Body of pancreas (tissue), 4 donors: ENCODE results near the gene ASTN1. TPM values are rescaled to one million over a fixed set of nuclear protein-coding genes. Genes with fewer than 3 reads are reported as not detected.

Source experiments
- ATAC-seq: fragments of 150-250 bp; one replicate; pipeline ENCODE4 v1.9.1; 2016
- DNase-seq, 4 donors: peaks; one replicate each; pipeline ENCODE4 v3.0.0-alpha.2; 2019
- H3K27ac ChIP-seq, 4 donors: fragments of 200-600 bp; sonication (generic); 1 replicate in 3 of 4; 2 replicates in 1 of 4; pipeline versions ENCODE4 v1.5.1 to v1.6.1; 2016 to 2019; ENCODE audit warnings: mild to moderate bottlenecking in 1 of 4, mixed read lengths in 1 of 4, moderate library complexity in 1 of 4
- H3K27me3 ChIP-seq, 2 donors: fragments of 200-600 bp; sonication (generic); one replicate each; pipeline ENCODE4 v1.6.0; 2016; ENCODE audit warnings: mild to moderate bottlenecking in 1 of 2
- H3K36me3 ChIP-seq, 2 donors: fragments of 200-600 bp; sonication (generic); replicated peaks in 1 of 2; 2 replicates each; pipeline ENCODE4 v1.5.1; 2016; ENCODE audit warnings: low read depth in 2 of 2; ENCODE audit not compliant: insufficient read depth in 1 of 2
- H3K4me1 ChIP-seq: fragments of 200-600 bp; sonication (generic); one replicate; pipeline ENCODE4 v1.6.0; 2016
- H3K4me3 ChIP-seq, 2 donors: fragments of 200-600 bp; sonication (generic); 1 replicate in 1 of 2; 2 replicates in 1 of 2; pipeline ENCODE4 v1.5.1; 2016 to 2019
- H3K9me3 ChIP-seq, 3 donors: fragments of 200-600 bp; sonication (generic); 1 replicate in 2 of 3; 2 replicates in 1 of 3; pipeline ENCODE4 v1.5.1; 2016
- POLR2A ChIP-seq, 3 donors: fragments of 450-650 bp; IDR thresholded peaks; one replicate each; pipeline ENCODE4 v1.6.1; 2016; ENCODE audit warnings: antibody characterized with exemption in 3 of 3, mild to moderate bottlenecking in 2 of 3
- WGBS, 2 donors: methylation state at CpG; one replicate each; pipeline ENCODE4 v1.1.5; 2017; 5-methylcytosine and 5-hydroxymethylcytosine counted together
- intact Hi-C: fragments of 100-400 bp; cut with DNase I; formaldehyde crosslinking; loops from one replicate; pipeline ENCODE4 v1.15.1; 2023
- total RNA-seq, 2 donors: library from RNA; depleted of rRNA; stranded (reverse); fragments of >200 nt; gene quantifications; one replicate each; pipeline ENCODE4 v1.1.0, GENCODE V29; 2016
- TF ChIP-seq, protein P1 (sequence below), 7 experiments: fragments of 450-650 bp in 4 of 7; fragments of 200-600 bp in 3 of 7; sonication (generic) in 3 of 7; IDR thresholded peaks; one replicate each; pipeline ENCODE4 v1.5.1; 2016 to 2019; ENCODE audit warnings: antibody characterized with exemption in 7 of 7

Gene ASTN1
- total RNA-seq, 2 donors from 2014 or later, result 0.66 to 0.78 TPM

DNA sequence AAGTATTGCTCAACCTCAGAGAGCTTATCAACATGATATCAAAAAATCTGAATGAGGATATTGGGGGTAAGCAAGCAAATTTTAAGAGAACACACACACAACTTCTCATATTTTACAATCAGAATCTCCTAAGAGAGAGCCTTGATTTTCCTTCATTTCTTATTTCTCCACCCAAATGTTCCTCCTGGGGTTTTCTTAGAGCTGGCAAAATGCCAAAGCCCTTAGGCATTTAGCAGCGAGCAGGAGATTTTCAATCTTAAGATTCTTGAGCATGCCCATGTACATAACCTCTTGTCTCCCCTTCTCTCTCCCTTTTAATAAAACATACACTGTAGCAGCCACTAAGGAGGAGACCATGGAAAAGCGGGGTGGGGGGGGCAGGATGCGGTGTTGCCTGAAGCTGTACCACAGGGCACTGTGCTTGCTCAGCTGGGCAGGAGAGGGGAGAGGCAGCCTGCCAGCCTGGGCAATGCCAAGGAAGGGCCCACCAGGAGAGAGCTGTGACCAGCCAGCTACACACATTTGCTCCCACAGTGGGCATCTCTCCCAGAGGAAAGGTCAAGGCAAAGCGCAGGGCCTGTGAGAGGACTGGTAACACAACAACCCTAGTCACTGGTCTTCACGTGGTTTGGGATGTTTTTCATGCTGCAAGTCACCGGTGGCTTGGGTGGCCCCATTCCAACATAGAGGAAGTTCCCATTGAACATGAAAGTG lies 10.6 kb upstream of the ASTN1 start:
- Histone ChIP-seq H3K36me3 (no peaks in the 10 kb centered on the region), H3K27ac (no peak overlapping the region), H3K4me3 (no peak overlapping the region), H3K27me3 (peaks cover 0 to 7% of the 10 kb centered on the region in 2 donors), H3K4me1 (peaks cover 14% of the 10 kb centered on the region), H3K9me3 (no peaks in the 10 kb centered on the region)
- DNase-seq (no peak), ATAC-seq (no peak)
- intact Hi-C loops, result no loop called here
- TF ChIP-seq, protein P1, sequence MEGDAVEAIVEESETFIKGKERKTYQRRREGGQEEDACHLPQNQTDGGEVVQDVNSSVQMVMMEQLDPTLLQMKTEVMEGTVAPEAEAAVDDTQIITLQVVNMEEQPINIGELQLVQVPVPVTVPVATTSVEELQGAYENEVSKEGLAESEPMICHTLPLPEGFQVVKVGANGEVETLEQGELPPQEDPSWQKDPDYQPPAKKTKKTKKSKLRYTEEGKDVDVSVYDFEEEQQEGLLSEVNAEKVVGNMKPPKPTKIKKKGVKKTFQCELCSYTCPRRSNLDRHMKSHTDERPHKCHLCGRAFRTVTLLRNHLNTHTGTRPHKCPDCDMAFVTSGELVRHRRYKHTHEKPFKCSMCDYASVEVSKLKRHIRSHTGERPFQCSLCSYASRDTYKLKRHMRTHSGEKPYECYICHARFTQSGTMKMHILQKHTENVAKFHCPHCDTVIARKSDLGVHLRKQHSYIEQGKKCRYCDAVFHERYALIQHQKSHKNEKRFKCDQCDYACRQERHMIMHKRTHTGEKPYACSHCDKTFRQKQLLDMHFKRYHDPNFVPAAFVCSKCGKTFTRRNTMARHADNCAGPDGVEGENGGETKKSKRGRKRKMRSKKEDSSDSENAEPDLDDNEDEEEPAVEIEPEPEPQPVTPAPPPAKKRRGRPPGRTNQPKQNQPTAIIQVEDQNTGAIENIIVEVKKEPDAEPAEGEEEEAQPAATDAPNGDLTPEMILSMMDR (IDR thresholded peaks at IDR 0.05), result no peak
- no peak for TF ChIP-seq POLR2A (IDR thresholded peaks at IDR 0.05)
- WGBS, 2 donors, result 64 to 73% methylated on average over 6 of the region's 6 CpGs

DNA sequence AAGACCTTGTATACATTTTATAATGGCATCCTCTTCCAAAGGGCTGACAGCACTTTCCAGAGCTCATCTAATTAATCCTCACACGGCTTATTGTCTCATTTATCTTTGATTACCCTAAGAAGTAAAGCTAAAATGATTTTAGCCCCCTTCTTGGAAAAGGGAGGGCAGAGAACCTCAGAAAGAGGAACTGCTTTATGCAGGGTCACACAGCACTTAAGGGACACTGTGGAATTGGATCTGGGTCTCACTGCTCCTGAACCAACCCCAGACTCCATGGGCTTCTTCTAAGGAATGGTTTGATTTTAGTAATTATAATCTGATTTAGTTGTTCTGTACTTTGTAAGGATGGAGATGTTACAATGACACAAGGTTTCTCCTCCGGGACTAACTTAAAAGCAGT lies 9.5 kb upstream of the ASTN1 start:
- DNase-seq (no peak), ATAC-seq (no peak)
- H3K36me3 ChIP-seq, result no peaks in the 10 kb centered on the region
- intact Hi-C loops, result no loop called here
- peaks cover 14% of the 10 kb centered on the region for H3K4me1 ChIP-seq
- no peaks in the 10 kb centered on the region for H3K9me3 ChIP-seq
- H3K4me3 ChIP-seq, result no peak overlapping the region
- 60 to 61% methylated on average over 2 of the region's 2 CpGs for WGBS, 2 donors
- H3K27me3 ChIP-seq, result peaks cover 0 to 7% of the 10 kb centered on the region in 2 donors
- no peak overlapping the region for H3K27ac ChIP-seq
- TF ChIP-seq POLR2A (IDR thresholded peaks at IDR 0.05), result no peak
- TF ChIP-seq, protein P1 (IDR thresholded peaks at IDR 0.05), result no peak

DNA sequence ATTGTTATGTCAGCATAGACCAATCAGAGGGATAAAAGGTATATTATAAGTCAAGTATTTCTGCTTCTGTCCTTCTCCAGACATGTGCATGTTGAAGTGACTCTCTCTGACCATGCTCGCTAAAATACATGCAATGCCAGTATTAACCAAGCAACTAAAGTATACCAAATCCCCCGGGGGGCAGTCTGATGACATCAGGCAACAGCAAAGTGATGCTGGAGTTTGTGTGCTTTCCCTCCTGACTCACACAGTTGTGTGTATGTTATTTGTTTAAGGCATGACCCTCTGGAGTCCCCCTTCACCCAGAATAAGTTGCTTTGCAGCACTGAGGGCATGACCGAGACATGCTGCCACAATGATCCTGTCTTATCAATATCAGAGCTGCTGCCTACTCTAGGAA lies 8.4 kb upstream of the ASTN1 start:
- ATAC-seq, result no peak
- DNase-seq, result no peak

DNA sequence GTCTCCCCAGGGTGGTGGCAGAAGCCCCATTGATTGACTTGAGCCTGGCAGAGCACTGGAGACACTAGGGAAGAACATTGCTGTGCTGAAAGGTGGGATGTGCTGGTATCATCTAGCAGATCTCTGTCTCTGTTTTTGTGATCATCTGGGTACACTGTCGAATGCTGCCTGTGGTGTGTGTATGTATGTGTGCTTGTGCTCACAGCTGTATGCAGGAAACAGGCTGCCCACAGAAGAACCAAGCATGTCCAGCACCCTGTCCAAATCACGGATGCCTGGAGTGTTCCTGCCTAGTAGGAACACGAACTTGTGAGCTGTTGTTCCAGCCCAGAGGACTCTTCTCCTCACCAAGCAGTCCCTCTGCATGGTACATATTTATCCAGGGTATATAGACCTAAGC lies 7.8 kb upstream of the ASTN1 start:
- no peak for ATAC-seq
- no peak for DNase-seq
- Histone ChIP-seq H3K27me3 (peaks cover 0 to 7% of the 10 kb centered on the region in 2 donors), H3K4me3 (no peak overlapping the region), H3K36me3 (no peaks in the 10 kb centered on the region), H3K9me3 (no peaks in the 10 kb centered on the region), H3K27ac (no peak overlapping the region), H3K4me1 (peaks cover 14% of the 10 kb centered on the region)
- WGBS, 2 donors, result 28 to 41% methylated on average over 2 to 3 of the region's 3 CpGs
- intact Hi-C loops, result no loop called here
- TF ChIP-seq, protein P1 (IDR thresholded peaks at IDR 0.05), result no peak
- no peak for TF ChIP-seq POLR2A (IDR thresholded peaks at IDR 0.05)

More for the DNA sequence above, 8.4 kb upstream of the ASTN1 start:
- Histone ChIP-seq H3K27me3 (peaks cover 0 to 7% of the 10 kb centered on the region in 2 donors), H3K4me1 (peaks cover 14% of the 10 kb centered on the region), H3K4me3 (no peak overlapping the region), H3K27ac (no peak overlapping the region), H3K36me3 (no peaks in the 10 kb centered on the region), H3K9me3 (no peaks in the 10 kb centered on the region)
- TF ChIP-seq POLR2A (IDR thresholded peaks at IDR 0.05), result no peak
- TF ChIP-seq, protein P1 (IDR thresholded peaks at IDR 0.05), result no peak
- intact Hi-C loops, result no loop called here
- 76 to 91% methylated on average over 3 of the region's 3 CpGs for WGBS, 2 donors
